Posterior vena cava (tissue), 2 donors: ENCODE data around the gene MCCD1. TPM values are rescaled to one million over a fixed set of nuclear protein-coding genes. Genes with fewer than 3 reads are reported as not detected.
"Not testable (repeated sequence)": the region's sequence is repeated elsewhere in the genome, so short reads cannot be mapped to it uniquely, and the experiment has no call there.

Experiments used
- DNase-seq: peaks from one replicate; pipeline ENCODE4 v3.0.0-alpha.2; 2020; ENCODE audit warnings: low spot score
- intact Hi-C, 2 donors: fragments of 100-400 bp; cut with DNase I; formaldehyde crosslinking; loops; one replicate each; pipeline versions ENCODE4 v1.14.1 to v1.14.2; 2022 to 2023
- total RNA-seq, 2 donors: library from RNA; stranded (reverse); fragmentation: NEBNext Ultra II Directional; extraction: Animal tissue kit (Norgen Biotek cat#: 25700); gene quantifications; one replicate each; pipeline ENCODE4 v1.2.1, GENCODE V29; 2021
- donor health status: DM: yes; HTN: yes; CAD: no.
- donor health status: DM: yes; HTN: yes; CAD: no.

MCCD1 gene
- total RNA-seq, 2 donors from 2014 or later: not detected

DNA sequence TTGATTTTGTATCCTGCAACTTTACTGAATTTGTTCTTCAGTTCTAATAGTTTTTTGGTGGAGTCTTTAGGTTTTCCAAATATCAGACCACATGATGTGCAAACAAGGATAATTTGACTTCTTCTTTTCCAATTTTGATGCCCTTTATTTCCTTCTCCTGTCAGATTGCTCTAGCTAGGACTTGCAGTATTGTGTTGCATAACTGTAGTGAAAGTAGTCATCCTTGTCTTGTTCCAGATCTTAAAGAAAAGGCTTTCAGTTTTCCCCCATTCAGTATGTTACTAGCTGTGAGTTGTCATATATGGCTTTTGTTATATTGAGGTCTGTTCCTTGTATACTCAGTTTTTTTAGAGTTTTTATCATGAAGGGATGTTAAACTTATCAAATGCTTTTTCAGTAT lies 26.2 kb upstream of the MCCD1 start:
- DNase-seq: no peak
- intact Hi-C loops: no loop called here

GRCh38 chr6:31509036-31509435 lies 19.7 kb upstream of the MCCD1 start:
- DNase-seq, intact Hi-C loops: not testable (repeated sequence)

GRCh38 chr6:31510007-31510406 lies 18.8 kb upstream of the MCCD1 start:
- no peak for DNase-seq
- intact Hi-C loops: no loop called here

- DNase-seq: no peak
These were observed 15.2 kb upstream of the MCCD1 start for GRCh38 chr6:31513456-31514165.

DNA sequence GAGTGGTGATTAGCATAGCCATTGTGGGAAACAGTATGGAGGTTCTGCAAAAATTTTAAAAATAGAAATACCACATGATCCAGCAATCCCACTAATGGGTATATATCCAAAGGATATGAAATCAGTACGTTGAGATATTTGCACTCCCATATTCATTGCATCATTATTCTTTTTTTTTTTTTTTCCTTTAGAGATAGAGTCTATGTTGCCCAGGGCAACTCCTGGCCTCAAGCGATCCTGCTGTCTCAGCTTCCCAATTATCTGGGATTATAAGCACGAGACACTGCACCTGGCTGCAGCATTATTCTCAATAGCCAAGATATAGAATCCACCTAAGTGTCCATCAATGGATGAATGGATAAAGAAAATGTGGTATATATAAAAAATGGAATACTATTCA lies 6.9 kb upstream of the MCCD1 start:
- DNase-seq: no peak
- intact Hi-C loops: no loop called here

More at GRCh38 chr6:31513456-31514165, 15.2 kb upstream of the MCCD1 start:
- intact Hi-C loops: no loop called here

DNA sequence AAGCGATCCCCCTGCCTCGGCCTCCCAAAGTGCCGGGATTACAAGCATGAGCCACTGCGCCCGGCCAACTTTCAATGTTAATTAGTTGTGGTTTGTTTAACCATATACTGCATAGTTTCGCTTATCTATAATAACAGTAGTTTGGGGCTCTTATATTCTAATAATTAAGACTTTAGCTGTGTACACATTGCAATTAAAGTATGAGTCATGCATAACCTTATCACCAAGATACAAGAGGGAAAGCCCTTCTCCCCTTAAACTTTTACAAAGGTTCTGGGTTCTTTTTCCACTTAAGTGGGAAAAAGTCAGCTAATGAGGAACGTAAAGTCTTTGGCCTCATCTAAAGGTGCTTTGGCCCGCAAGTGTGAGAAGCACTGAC lies 3.2 kb upstream of the MCCD1 start:
- DNase-seq: no peak
- intact Hi-C loops: no loop called here

DNA sequence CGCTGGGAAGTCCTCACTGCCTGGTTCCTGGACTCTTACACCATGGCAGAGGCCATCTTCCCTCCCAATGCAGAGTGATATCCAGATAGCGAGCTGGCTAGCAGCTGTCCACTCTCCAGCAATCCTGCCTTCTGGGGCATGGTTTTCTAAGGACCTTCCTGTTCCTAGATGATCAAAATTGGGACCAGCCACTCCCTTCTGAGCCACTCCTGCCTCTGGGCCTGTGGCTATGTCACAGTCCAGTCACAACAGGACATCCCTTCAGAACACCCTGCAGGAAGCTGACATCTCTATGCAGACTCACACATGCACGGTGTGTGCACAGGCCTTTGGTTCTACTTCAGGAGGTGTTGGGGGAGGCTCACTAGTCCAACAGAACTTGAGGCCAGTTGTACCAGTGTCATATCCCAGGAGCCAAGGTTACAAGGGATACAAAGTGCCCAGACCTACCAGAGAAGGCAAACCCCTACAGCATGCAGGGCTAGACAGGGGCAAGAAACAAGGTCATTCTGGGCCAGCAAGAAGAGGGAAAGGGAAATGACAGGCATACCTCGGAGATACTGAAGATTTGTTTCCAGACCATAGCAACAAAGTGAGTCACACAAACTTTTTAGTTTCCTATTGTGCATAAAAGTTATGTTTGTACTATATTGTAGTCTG lies 2.7 kb upstream of the MCCD1 start:
- intact Hi-C loops: no loop called here
- DNase-seq: no peak

DNA sequence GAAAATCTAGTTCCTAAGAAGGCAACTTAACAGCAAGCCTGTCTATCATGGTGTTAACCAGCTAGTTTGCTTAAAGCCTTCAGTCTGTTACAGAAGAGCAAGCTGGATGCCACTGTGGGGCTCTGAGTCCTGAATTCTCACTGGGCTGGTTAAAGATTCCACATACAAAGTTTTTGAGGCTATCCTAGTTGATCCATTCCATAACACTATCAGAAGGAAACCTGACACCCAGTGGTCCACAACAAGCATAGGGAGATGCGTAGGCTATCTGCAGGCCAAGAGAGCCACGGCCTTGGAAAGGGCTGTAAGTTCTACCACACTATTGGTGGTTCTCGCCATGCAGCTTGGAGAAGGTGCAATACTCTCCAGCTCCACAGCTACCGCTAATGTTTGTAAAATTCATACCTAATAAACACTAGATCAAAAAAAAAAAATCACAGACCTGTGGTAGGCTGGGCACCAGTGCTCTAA lies 420 bp upstream of the MCCD1 start:
- intact Hi-C loops: no loop called here
- no peak for DNase-seq

- no peak for DNase-seq
- intact Hi-C loops: no loop called here
These were observed 778 bp downstream of the MCCD1 start for GRCh38 chr6:31529329-31530150.

- intact Hi-C loops: no loop called here
- no peak for DNase-seq
These were observed 1.9 kb downstream of the MCCD1 start for GRCh38 chr6:31530659-31531058.

- intact Hi-C loops: no loop called here
- DNase-seq: no peak
These were observed 2.4 kb downstream of the MCCD1 start for GRCh38 chr6:31531162-31531561.

- intact Hi-C loops: no loop called here
- no peak for DNase-seq
These were observed 3.2 kb downstream of the MCCD1 start for GRCh38 chr6:31531771-31532643.

GRCh38 chr6:31532644-31533454 lies 4.1 kb downstream of the MCCD1 start:
- DNase-seq: no peak
- intact Hi-C loops: no loop called here

- no peak for DNase-seq
- intact Hi-C loops: no loop called here
These were observed 4.7 kb downstream of the MCCD1 start for GRCh38 chr6:31533455-31533841.

DNA sequence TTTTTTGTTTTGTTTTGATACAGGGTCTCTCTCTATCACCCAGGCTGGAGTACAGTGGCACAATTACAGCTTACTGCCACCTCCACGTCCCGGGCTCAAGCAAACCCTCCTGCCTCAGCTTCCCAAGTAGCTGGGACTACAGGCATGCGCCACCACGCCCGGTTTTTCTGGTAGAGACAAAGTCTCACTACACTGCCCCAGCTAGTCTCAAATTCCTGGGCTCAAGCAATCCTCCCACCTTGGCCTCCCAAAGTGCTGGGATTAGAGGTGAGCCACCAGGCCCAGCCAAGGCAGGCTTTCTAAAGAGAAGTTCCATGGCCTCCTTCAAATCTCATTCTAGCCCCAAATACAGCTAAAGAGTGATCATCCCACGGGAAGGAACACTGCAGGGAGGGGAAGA lies 5.2 kb downstream of the MCCD1 start:
- no peak for DNase-seq
- intact Hi-C loops: no loop called here

DNA sequence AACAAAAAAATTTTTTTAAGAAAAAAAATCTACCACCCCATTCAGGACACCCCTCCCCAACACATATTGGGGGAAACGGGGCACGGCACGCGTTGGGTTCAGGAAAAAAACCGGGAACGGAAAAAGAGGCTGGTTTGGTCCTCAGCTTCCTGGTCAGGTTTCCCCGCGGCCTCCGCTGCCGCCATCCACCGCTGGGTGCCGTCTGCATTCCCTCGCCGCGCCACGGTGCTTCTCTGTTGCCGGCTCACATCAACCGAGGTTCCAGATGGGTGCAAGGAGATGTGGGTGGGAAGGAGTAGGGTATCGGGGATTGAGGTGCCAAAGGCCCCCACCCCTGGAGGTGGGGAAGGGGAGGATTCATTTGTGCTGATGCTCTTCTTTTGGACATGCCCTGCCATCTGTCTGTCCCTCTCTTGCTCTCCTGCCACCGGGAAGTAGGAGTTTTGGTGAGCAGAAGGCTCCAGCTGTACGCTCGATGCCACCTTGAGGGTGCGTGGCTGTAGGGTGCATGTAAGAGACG lies 5.8 kb downstream of the MCCD1 start:
- DNase-seq: no peak
- intact Hi-C loops: no loop called here

DNA sequence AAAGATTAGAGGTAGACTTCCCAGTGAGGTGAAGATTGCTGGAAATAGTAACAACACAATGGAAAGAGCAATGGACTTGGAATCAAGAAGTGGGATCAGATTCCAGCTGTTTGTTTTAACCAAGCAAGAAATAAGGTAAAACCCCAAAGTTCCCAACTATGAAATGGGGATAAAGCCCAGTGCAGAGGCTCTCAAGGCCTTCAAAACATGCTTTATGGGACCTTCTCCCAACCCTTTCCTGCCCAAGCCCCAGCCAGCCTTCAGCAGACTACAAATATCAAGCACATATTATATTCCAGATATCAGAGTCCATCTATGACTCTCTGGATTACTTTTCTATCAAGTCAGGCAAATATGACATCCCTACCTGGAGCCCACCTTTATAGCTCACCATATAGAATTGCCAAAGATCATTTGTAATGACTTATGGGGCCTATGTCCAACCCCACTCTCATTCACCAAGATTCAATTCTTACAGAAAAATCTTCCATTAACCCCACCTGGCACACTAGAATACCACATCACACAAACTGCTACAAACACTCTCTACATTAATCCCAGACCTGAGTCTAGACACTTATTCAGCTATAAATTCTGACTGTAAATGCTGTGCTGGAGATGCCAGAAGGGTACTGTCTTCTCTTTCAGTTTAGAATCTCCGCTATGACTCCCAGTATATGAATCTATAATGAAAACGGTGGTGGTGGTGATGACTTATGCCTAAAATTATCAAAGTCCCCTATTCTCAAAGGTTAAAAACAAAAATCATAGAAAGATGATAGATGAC lies 7.0 kb downstream of the MCCD1 start:
- no peak for DNase-seq
- intact Hi-C loops: no loop called here
